Muscle of leg (tissue), 11 donors: ENCODE measurements around the gene CNOT2. TPM values are rescaled to one million over a fixed set of nuclear protein-coding genes. Genes with fewer than 3 reads are reported as not detected.

ENCODE experiments used
- DNase-seq: peaks from one replicate; pipeline ENCODE4 v3.0.0; 2013
- H3K27ac ChIP-seq: one replicate; pipeline ENCODE4 v1.5.1; 2013; ENCODE audit warnings: mild to moderate bottlenecking, low read length, control low read depth
- H3K27me3 ChIP-seq: one replicate; pipeline ENCODE4 v1.6.1; 2013; ENCODE audit warnings: low read length; ENCODE audit not compliant: control insufficient read depth, insufficient read depth
- H3K36me3 ChIP-seq: one replicate; pipeline ENCODE4 v1.6.1; 2013; ENCODE audit warnings: low read length; ENCODE audit not compliant: control insufficient read depth, insufficient read depth
- H3K4me1 ChIP-seq: one replicate; pipeline ENCODE4 v1.6.1; 2013; ENCODE audit warnings: low read length; ENCODE audit not compliant: control insufficient read depth, insufficient read depth
- H3K4me3 ChIP-seq: one replicate; pipeline ENCODE4 v1.5.1; 2013; ENCODE audit warnings: low read length, control low read depth
- H3K9me3 ChIP-seq: replicated peaks from 2 replicates; pipeline ENCODE4 v1.6.1; 2013; ENCODE audit warnings: low read depth, low read length; ENCODE audit not compliant: control insufficient read depth
- WGBS: methylation state at CpG from one replicate; pipeline ENCODE4 v1.1.5; 2013; ENCODE audit warnings: missing lambda C conversion rate; ENCODE audit not compliant: insufficient coverage; 5-methylcytosine and 5-hydroxymethylcytosine counted together
- polyA plus RNA-seq, 8 donors: library from polyadenylated mRNA; unstranded; fragments of 120-200 nt; gene quantifications; one replicate each; pipeline versions ENCODE4 v1.2.1 to v1.2.3, GENCODE V29; 2013; ENCODE audit warnings: inconsistent platforms in 1 of 8, low replicate concordance in 1 of 8; ENCODE audit not compliant: insufficient read length in 8 of 8, insufficient read depth in 1 of 8
- total RNA-seq: library from RNA; stranded (reverse); fragments of 120-200 nt; gene quantifications from one replicate; pipeline ENCODE4 v1.2.4, GENCODE V29; 2013

CNOT2 gene
- total and polyA plus RNA-seq, 9 donors: 54.8 to 97.9 (median 78.4) TPM

DNA sequence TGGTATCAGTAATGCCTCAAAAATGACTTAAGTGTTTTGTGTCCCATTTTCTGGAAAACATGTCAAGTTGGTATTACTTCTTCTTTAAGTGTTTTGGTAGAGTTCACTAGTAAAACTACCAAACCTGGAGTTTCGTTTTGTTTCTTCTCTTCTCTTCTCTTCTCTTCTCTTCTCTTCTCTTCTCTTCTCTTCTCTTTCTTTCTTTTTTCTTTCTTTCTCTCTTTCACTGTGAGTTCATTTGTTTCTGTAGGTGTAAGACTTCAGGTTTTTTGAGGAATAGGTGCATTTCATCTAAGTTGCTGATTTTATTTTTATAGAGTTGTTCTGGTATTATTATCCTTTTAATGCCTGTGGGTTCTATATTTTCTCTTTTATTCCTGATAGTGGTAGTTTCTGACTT is 21.9 kb downstream of the CNOT2 start:
- H3K4me3 ChIP-seq: no peak overlapping the region
- H3K27ac ChIP-seq: no peak overlapping the region
- H3K27me3 ChIP-seq: no peaks in the 10 kb centered on the region
- DNase-seq: no peak
- H3K4me1 ChIP-seq: no peaks in the 10 kb centered on the region
- no CpG with 5 or more reads among the region's 1 CpG for WGBS
- H3K36me3 ChIP-seq: no peaks in the 10 kb centered on the region
- H3K9me3 ChIP-seq: peaks cover 7% of the 10 kb centered on the region

DNA sequence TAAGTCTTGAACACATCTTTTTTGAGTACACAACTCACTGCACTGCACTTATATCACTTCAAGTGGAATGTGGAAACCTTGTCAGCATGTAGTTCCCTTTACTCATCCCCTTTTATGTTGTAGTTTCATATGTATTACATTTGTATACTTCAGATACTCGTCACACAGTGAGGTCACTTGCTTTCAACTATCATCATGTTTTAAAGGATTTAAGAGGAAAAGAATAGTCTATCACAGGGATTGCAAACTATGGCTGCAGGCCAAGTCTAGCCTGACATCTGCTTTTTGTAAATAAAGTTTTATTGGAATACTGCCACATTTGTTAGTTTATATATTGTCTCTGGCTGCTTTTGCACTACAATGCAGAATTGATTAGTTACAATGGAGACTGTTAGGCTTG is 24.3 kb downstream of the CNOT2 start:
- WGBS: no CpG with 5 or more reads among the region's 1 CpG
- Histone ChIP-seq H3K36me3 (no peaks in the 10 kb centered on the region), H3K27me3 (no peaks in the 10 kb centered on the region), H3K9me3 (peaks cover 5% of the 10 kb centered on the region), H3K27ac (no peak overlapping the region), H3K4me1 (no peaks in the 10 kb centered on the region), H3K4me3 (no peak overlapping the region)
- DNase-seq: peak; percentile 30

DNA sequence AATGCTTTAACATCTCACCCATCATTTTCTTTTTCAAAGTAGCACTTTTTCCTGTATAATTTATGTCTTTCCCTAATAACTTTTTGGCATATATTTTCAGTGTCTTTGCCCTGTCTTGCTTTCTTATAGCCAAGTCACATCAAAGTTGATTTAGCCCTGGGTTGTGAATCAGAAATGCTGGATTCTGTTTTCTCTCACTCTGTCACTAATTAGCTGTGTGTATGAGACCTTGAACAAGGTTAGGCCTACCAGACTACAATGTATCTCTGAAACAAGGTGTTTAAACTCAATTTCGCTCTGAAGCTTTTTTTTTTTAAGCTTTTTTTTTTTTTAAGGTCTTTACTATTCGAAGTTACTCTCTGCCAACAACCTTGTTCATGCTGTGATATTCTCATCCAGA is 25.7 kb downstream of the CNOT2 start:
- peak overlapping the region; percentile 37 for H3K27ac ChIP-seq
- no peaks in the 10 kb centered on the region for H3K4me1 ChIP-seq
- H3K9me3 ChIP-seq: no peaks in the 10 kb centered on the region
- DNase-seq: peak; percentile 16
- WGBS: no CpG with 5 or more reads among the region's 2 CpGs
- no peaks in the 10 kb centered on the region for H3K36me3 ChIP-seq
- no peaks in the 10 kb centered on the region for H3K27me3 ChIP-seq
- H3K4me3 ChIP-seq: no peak overlapping the region

DNA sequence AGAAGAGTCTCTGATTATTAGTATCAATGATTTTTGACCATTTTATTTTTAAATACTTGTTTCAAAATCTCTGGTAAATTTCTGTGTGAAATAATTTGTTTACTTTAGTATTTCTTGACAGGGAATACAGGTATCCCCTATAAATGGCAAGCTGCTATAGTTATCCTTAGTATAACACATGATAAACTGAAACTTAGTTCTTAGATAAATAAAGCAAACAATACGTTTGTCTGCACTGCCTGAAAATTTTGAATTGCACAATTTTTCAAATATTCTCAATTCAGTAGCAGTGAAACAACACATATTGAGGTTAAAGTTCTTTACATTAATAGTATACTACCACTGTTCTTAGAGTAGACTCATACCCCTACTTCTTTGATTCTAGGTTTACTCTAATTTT is 26.9 kb downstream of the CNOT2 start:
- no peak overlapping the region for H3K27ac ChIP-seq
- no peaks in the 10 kb centered on the region for H3K9me3 ChIP-seq
- no peaks in the 10 kb centered on the region for H3K4me1 ChIP-seq
- no peaks in the 10 kb centered on the region for H3K36me3 ChIP-seq
- no peak overlapping the region for H3K4me3 ChIP-seq
- no peaks in the 10 kb centered on the region for H3K27me3 ChIP-seq
- DNase-seq: no peak
- no CpG with 5 or more reads among the region's 1 CpG for WGBS

DNA sequence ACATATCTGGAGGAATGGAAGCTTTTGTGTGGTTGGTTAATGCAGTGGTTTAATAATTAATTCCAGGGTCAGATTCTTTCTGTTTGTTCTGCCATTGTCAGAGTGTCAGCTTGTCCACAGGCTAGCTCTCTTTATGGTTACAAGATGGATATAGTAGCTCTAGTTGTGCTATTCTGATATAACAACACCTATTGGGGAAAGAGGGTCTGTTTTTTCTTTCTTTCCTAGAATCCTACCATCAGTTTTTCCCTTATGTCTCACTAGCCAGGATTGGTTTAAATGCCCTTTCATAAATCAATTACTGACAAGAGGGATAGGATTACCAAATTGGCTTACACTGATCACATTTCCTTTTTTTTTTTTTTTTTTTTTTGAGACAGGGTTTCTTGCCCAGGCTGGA is 27.8 kb downstream of the CNOT2 start:
- Histone ChIP-seq H3K9me3 (no peaks in the 10 kb centered on the region), H3K27ac (no peak overlapping the region), H3K4me3 (no peak overlapping the region), H3K36me3 (no peaks in the 10 kb centered on the region), H3K4me1 (no peaks in the 10 kb centered on the region), H3K27me3 (no peaks in the 10 kb centered on the region)
- DNase-seq: no peak

DNA sequence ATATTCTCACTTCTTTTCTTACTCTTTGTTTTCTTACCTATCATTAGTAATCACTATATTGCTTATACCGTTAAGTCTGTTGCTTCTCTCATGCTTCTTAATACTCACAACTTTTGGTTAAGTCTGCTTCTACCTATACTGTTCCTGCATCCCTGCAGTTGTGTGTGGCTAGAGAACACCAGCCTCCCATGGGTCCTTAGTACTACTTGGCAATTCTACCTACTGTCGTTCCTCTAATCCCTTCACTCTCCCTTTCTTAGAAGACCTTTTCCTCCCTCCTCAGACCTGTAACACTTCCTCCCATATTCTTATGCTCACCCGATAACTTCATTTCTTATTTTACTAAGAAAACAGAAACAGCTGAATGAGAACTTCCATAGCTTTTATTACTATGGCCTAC is 29.3 kb downstream of the CNOT2 start:
- H3K4me3 ChIP-seq: no peak overlapping the region
- no peaks in the 10 kb centered on the region for H3K9me3 ChIP-seq
- WGBS: 67% methylated on average over 2 of the region's 3 CpGs
- H3K27me3 ChIP-seq: no peaks in the 10 kb centered on the region
- no peak for DNase-seq
- H3K27ac ChIP-seq: no peak overlapping the region
- no peaks in the 10 kb centered on the region for H3K36me3 ChIP-seq
- no peaks in the 10 kb centered on the region for H3K4me1 ChIP-seq

DNA sequence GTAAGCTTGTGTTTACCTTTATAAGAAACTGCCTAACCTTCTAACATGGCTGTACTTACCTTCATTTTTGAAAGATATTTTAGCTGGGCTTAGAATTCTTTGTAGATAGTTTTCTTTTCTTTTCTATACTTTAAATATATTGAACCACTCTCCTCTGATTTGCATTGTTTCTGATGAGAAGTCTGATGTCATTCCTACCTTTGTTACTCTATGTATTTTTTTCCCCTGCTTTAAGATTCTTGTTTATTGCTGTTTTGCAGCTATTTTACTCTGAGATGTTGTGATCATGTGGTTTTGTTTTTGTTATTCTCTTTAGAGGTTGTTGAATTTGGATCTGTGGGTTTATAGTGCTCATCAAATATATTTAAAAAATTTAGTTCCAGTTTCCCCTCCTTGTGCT is 31.8 kb downstream of the CNOT2 start:
- no peak for DNase-seq
- H3K27me3 ChIP-seq: no peaks in the 10 kb centered on the region
- no peak overlapping the region for H3K4me3 ChIP-seq
- no peaks in the 10 kb centered on the region for H3K4me1 ChIP-seq
- H3K9me3 ChIP-seq: no peaks in the 10 kb centered on the region
- no peaks in the 10 kb centered on the region for H3K36me3 ChIP-seq
- H3K27ac ChIP-seq: no peak overlapping the region

DNA sequence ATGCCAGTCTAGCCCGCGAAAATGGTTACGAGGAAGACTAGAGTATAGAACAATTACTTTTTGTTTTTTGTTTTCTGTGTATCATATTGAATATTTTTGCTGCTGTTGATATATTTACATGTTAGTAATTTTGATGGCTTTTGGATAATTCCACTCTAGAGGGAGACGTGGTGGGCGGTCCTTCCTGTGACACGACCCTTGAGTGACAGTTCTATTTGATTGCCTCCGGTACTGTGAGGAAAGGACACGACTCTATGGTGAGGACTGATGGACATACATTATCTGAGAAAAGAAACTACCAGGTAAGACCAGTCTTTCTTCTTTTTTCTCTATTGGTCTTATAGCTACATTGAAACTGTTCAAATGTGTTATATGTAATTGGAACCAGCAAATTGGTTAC is 34.7 kb downstream of the CNOT2 start:
- Histone ChIP-seq H3K4me3 (no peak overlapping the region), H3K9me3 (no peaks in the 10 kb centered on the region), H3K36me3 (no peaks in the 10 kb centered on the region), H3K4me1 (no peaks in the 10 kb centered on the region), H3K27ac (no peak overlapping the region), H3K27me3 (no peaks in the 10 kb centered on the region)
- WGBS: 80% methylated on average over 3 of the region's 8 CpGs
- no peak for DNase-seq

DNA sequence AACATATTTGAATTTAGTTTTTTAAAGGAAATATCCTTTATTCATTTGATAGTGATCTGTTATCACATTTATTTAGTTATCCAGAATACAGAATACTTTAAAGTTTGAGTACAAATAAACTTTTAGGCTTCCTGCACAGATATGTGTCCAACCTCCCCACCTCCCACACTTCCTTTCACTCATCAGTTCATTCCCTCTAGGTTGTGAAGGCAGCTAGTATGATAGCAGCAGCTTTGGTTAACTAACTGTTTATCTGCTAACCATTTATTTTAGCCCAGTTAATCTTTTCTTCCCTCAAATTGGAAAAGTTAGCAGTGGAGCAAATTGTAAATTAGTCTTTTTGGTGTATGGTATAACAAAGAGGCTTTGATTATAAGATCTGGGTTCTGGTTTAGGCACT is 35.7 kb downstream of the CNOT2 start:
- no peak overlapping the region for H3K27ac ChIP-seq
- H3K27me3 ChIP-seq: no peaks in the 10 kb centered on the region
- no peaks in the 10 kb centered on the region for H3K4me1 ChIP-seq
- DNase-seq: no peak
- H3K9me3 ChIP-seq: no peaks in the 10 kb centered on the region
- H3K4me3 ChIP-seq: no peak overlapping the region
- H3K36me3 ChIP-seq: no peaks in the 10 kb centered on the region

DNA sequence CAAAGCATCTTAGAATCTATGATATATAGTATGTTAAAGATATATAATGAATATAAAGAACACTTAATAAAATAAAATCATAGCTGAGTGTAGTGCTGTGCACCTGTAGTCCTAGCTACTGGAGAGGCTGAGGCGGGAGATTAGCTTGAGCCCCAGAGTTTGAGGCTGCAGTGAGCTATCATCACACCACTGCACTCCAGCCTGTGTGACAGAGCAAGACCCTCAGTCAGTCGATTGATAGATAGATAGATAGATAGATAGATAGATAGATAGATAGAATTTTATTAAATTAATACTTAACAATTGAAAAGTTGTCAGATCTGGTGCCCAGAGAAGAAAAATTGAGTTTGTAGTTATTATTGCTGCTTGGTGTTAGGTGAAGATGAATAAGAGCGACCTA is 40.0 kb downstream of the CNOT2 start:
- DNase-seq: no peak
- H3K27ac ChIP-seq: no peak overlapping the region
- no peak overlapping the region for H3K4me3 ChIP-seq
- no peaks in the 10 kb centered on the region for H3K27me3 ChIP-seq
- 100% methylated on average over 1 of the region's 3 CpGs for WGBS
- H3K4me1 ChIP-seq: no peaks in the 10 kb centered on the region
- H3K9me3 ChIP-seq: no peaks in the 10 kb centered on the region
- H3K36me3 ChIP-seq: peaks cover 8% of the 10 kb centered on the region

DNA sequence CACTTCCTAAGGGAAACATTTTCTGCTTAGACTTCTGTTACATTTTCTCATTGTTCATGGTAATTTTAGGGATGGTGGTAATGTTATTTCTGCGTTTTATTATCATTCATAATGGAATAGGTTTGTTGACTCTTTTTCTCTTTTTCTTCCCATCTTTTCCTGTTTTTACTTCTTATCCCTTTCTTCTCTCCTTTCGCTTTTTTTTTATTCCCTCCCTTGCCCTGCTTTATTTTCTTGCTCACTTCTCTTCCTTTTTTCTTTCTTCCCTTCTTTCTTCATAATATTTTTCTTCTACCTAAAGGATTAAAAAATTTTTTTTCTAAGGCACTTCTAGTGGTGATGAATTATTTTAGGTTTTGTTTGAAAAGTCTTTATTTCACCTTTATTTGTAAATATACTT is 45.6 kb downstream of the CNOT2 start:
- no peaks in the 10 kb centered on the region for H3K9me3 ChIP-seq
- H3K4me1 ChIP-seq: peaks cover 2% of the 10 kb centered on the region
- no CpG with 5 or more reads among the region's 2 CpGs for WGBS
- H3K36me3 ChIP-seq: peaks cover 8% of the 10 kb centered on the region
- no peak overlapping the region for H3K27ac ChIP-seq
- H3K27me3 ChIP-seq: no peaks in the 10 kb centered on the region
- no peak for DNase-seq
- H3K4me3 ChIP-seq: no peak overlapping the region
